HAP-1 (cell line): ENCODE data around the gene CTNNA2.

Experiments
- DNase-seq, 2 experiments: peaks; one replicate each; pipeline ENCODE4 v3.0.0-alpha.2; 2016 to 2020; ENCODE audit warnings: low spot score in 2 of 2
- H3K27me3 ChIP-seq: fragments of 250-450 bp; sonication (Bioruptor Pico); 2 replicates; pipeline ENCODE4 v1.5.1; 2020; ENCODE audit warnings: low read depth, mild to moderate bottlenecking, moderate library complexity
- H3K36me3 ChIP-seq: fragments of 250-450 bp; sonication (Bioruptor Pico); replicated peaks from 2 replicates; pipeline ENCODE4 v1.5.1; 2020; ENCODE audit warnings: mild to moderate bottlenecking
- H3K4me1 ChIP-seq: fragments of 250-450 bp; sonication (Bioruptor Pico); 2 replicates; pipeline ENCODE4 v1.5.1; 2020; ENCODE audit warnings: mild to moderate bottlenecking
- H3K4me3 ChIP-seq: fragments of 250-450 bp; sonication (Bioruptor Pico); 2 replicates; pipeline ENCODE4 v1.5.1; 2020; ENCODE audit warnings: mild to moderate bottlenecking, moderate library complexity
- H3K9me3 ChIP-seq: fragments of 250-450 bp; sonication (Bioruptor Pico); 2 replicates; pipeline ENCODE4 v1.5.1; 2020; ENCODE audit warnings: mild to moderate bottlenecking, moderate library complexity
- in situ Hi-C: fragments of 300-500 bp; cut with MboI; formaldehyde crosslinking; loops from 3 replicates; pipeline ENCODE4 v1.14.3; 2020; ENCODE audit warnings: low sequenced_read_pairs, inconsistent platforms, mixed read lengths

Gene CTNNA2

GRCh38 chr2:80527119-80527518 is 1014.3 kb downstream of the CTNNA2 start:
- H3K36me3 ChIP-seq: no peaks in the 10 kb centered on the region
- no peaks in the 10 kb centered on the region for H3K27me3 ChIP-seq
- H3K9me3 ChIP-seq: no peaks in the 10 kb centered on the region
- no peak for DNase-seq
- in situ Hi-C loops: no loop called here
- no peaks in the 10 kb centered on the region for H3K4me1 ChIP-seq
- H3K4me3 ChIP-seq: no peak overlapping the region

- no peaks in the 10 kb centered on the region for H3K4me1 ChIP-seq
- H3K4me3 ChIP-seq: no peak overlapping the region
- no peak for DNase-seq
Observed at GRCh38 chr2:80529466-80530165, 1016.8 kb downstream of the CTNNA2 start.

GRCh38 chr2:80530442-80531064 is 1017.7 kb downstream of the CTNNA2 start:
- Histone ChIP-seq H3K4me1 (no peaks in the 10 kb centered on the region), H3K36me3 (no peaks in the 10 kb centered on the region), H3K9me3 (no peaks in the 10 kb centered on the region), H3K4me3 (no peak overlapping the region), H3K27me3 (no peaks in the 10 kb centered on the region)
- in situ Hi-C loops: no loop called here
- DNase-seq: no peak

More at GRCh38 chr2:80529466-80530165, 1016.8 kb downstream of the CTNNA2 start:
- Histone ChIP-seq H3K27me3 (no peaks in the 10 kb centered on the region), H3K9me3 (no peaks in the 10 kb centered on the region), H3K36me3 (no peaks in the 10 kb centered on the region)
- in situ Hi-C loops: no loop called here

GRCh38 chr2:80531319-80531718 is 1018.5 kb downstream of the CTNNA2 start:
- in situ Hi-C loops: no loop called here
- H3K36me3 ChIP-seq: no peaks in the 10 kb centered on the region
- H3K27me3 ChIP-seq: no peaks in the 10 kb centered on the region
- no peaks in the 10 kb centered on the region for H3K9me3 ChIP-seq
- no peaks in the 10 kb centered on the region for H3K4me1 ChIP-seq
- no peak for DNase-seq
- H3K4me3 ChIP-seq: no peak overlapping the region

- no peak for DNase-seq
- Histone ChIP-seq H3K9me3 (no peaks in the 10 kb centered on the region), H3K27me3 (no peaks in the 10 kb centered on the region), H3K4me3 (no peak overlapping the region), H3K4me1 (no peaks in the 10 kb centered on the region), H3K36me3 (no peaks in the 10 kb centered on the region)
- in situ Hi-C loops: no loop called here
Observed at GRCh38 chr2:80545420-80546210, 1032.8 kb downstream of the CTNNA2 start.

GRCh38 chr2:80546766-80547165 is 1033.9 kb downstream of the CTNNA2 start:
- in situ Hi-C loops: no loop called here
- Histone ChIP-seq H3K9me3 (no peaks in the 10 kb centered on the region), H3K4me1 (no peaks in the 10 kb centered on the region), H3K27me3 (no peaks in the 10 kb centered on the region), H3K36me3 (no peaks in the 10 kb centered on the region), H3K4me3 (no peak overlapping the region)
- no peak for DNase-seq

GRCh38 chr2:80547344-80547743 is 1034.5 kb downstream of the CTNNA2 start:
- Histone ChIP-seq H3K4me1 (no peaks in the 10 kb centered on the region), H3K4me3 (no peak overlapping the region), H3K27me3 (no peaks in the 10 kb centered on the region), H3K9me3 (no peaks in the 10 kb centered on the region), H3K36me3 (no peaks in the 10 kb centered on the region)
- peak in 1 of 2 experiments; percentile 7 for DNase-seq
- in situ Hi-C loops: no loop called here

- Histone ChIP-seq H3K9me3 (no peaks in the 10 kb centered on the region), H3K27me3 (no peaks in the 10 kb centered on the region), H3K4me3 (no peak overlapping the region), H3K4me1 (no peaks in the 10 kb centered on the region), H3K36me3 (no peaks in the 10 kb centered on the region)
- no peak for DNase-seq
- in situ Hi-C loops: no loop called here
Observed at GRCh38 chr2:80548469-80548868, 1035.6 kb downstream of the CTNNA2 start.

- no peaks in the 10 kb centered on the region for H3K27me3 ChIP-seq
- H3K36me3 ChIP-seq: no peaks in the 10 kb centered on the region
- no peaks in the 10 kb centered on the region for H3K9me3 ChIP-seq
- in situ Hi-C loops: no loop called here
- no peak overlapping the region for H3K4me3 ChIP-seq
- DNase-seq: no peak
- no peaks in the 10 kb centered on the region for H3K4me1 ChIP-seq
Observed at GRCh38 chr2:80549901-80550300, 1037.0 kb downstream of the CTNNA2 start.

GRCh38 chr2:80560326-80560725 is 1047.5 kb downstream of the CTNNA2 start:
- no peak for DNase-seq
- H3K36me3 ChIP-seq: no peaks in the 10 kb centered on the region
- H3K4me1 ChIP-seq: no peaks in the 10 kb centered on the region
- H3K9me3 ChIP-seq: no peaks in the 10 kb centered on the region
- H3K27me3 ChIP-seq: no peaks in the 10 kb centered on the region
- in situ Hi-C loops: no loop called here
- H3K4me3 ChIP-seq: no peak overlapping the region

GRCh38 chr2:80568011-80568410 is 1055.2 kb downstream of the CTNNA2 start:
- Histone ChIP-seq H3K9me3 (no peaks in the 10 kb centered on the region), H3K27me3 (no peaks in the 10 kb centered on the region), H3K4me3 (no peak overlapping the region), H3K36me3 (no peaks in the 10 kb centered on the region), H3K4me1 (no peaks in the 10 kb centered on the region)
- in situ Hi-C loops: no loop called here
- DNase-seq: no peak

GRCh38 chr2:80573167-80573566 is 1060.3 kb downstream of the CTNNA2 start:
- Histone ChIP-seq H3K4me1 (no peaks in the 10 kb centered on the region), H3K4me3 (no peak overlapping the region), H3K36me3 (no peaks in the 10 kb centered on the region), H3K9me3 (no peaks in the 10 kb centered on the region), H3K27me3 (no peaks in the 10 kb centered on the region)
- in situ Hi-C loops: no loop called here
- DNase-seq: no peak

GRCh38 chr2:80573950-80574349 is 1061.1 kb downstream of the CTNNA2 start:
- no peaks in the 10 kb centered on the region for H3K9me3 ChIP-seq
- no peak for DNase-seq
- H3K27me3 ChIP-seq: no peaks in the 10 kb centered on the region
- no peak overlapping the region for H3K4me3 ChIP-seq
- H3K4me1 ChIP-seq: no peaks in the 10 kb centered on the region
- in situ Hi-C loops: no loop called here
- H3K36me3 ChIP-seq: no peaks in the 10 kb centered on the region

GRCh38 chr2:80579756-80580155 is 1066.9 kb downstream of the CTNNA2 start:
- no peak for DNase-seq
- Histone ChIP-seq H3K36me3 (no peaks in the 10 kb centered on the region), H3K27me3 (no peaks in the 10 kb centered on the region), H3K9me3 (no peaks in the 10 kb centered on the region), H3K4me3 (no peak overlapping the region), H3K4me1 (no peaks in the 10 kb centered on the region)
- in situ Hi-C loops: no loop called here
